HepG2 (cell line): ENCODE results near the gene PATL2.

Experiments
- ESRRA ChIP-seq: sonication (generic); formaldehyde crosslinking; IDR thresholded peaks from 2 replicates; pipeline ENCODE4 v1.5.1; 2020; ENCODE audit warnings: mild to moderate bottlenecking, low read depth, missing genetic modification reagents
- JUNB ChIP-seq: sonication (generic); formaldehyde crosslinking; IDR thresholded peaks from 2 replicates; pipeline ENCODE4 v1.8.0; 2022; ENCODE audit warnings: missing genetic modification reagents, mild to moderate bottlenecking, borderline replicate concordance
- POLR2A ChIP-seq, 2 experiments: IDR thresholded peaks; 2 replicates each; pipeline ENCODE4 v1.6.1; 2011; ENCODE audit warnings: low read depth in 2 of 2, low read length in 2 of 2, mild to moderate bottlenecking in 1 of 2, moderate library complexity in 1 of 2; ENCODE audit not compliant: insufficient read depth in 1 of 2
- RXRA ChIP-seq: sonication (generic); formaldehyde crosslinking; IDR thresholded peaks from 2 replicates; pipeline ENCODE4 v1.5.1; 2020; ENCODE audit warnings: missing genetic modification reagents
- SETDB1 ChIP-seq: sonication (generic); formaldehyde crosslinking; IDR thresholded peaks from 2 replicates; pipeline ENCODE4 v1.5.1; 2020; ENCODE audit warnings: missing genetic modification reagents, mild to moderate bottlenecking, borderline replicate concordance
- SMC3 ChIP-seq: IDR thresholded peaks from 2 replicates; pipeline ENCODE4 v1.6.1; 2011; ENCODE audit warnings: low read length, improper control_type of control experiment
- ZBTB1 ChIP-seq: sonication (generic); formaldehyde crosslinking; IDR thresholded peaks from 2 replicates; pipeline ENCODE4 v1.4.0; 2020; ENCODE audit warnings: missing genetic modification reagents, borderline replicate concordance
- ZNF367 ChIP-seq: sonication (generic); formaldehyde crosslinking; IDR thresholded peaks from 2 replicates; pipeline ENCODE4 v1.4.0; 2020; ENCODE audit warnings: missing genetic modification reagents, borderline replicate concordance
- TF ChIP-seq, protein P1 (sequence below): IDR thresholded peaks from 2 replicates; pipeline ENCODE4 v1.6.1; 2016
- TF ChIP-seq, protein P2 (sequence below), 2 experiments: fragments of 450-650 bp in 1 of 2; sonication (generic) in 1 of 2; formaldehyde crosslinking in 1 of 2; IDR thresholded peaks; 2 replicates each; pipeline versions ENCODE4 v1.6.1 to v1.8.0; 2016 to 2022; ENCODE audit warnings: antibody characterized with exemption in 1 of 2, mild to moderate bottlenecking in 1 of 2, missing genetic modification reagents in 1 of 2
- TF ChIP-seq, protein P3 (sequence below): sonication (generic); formaldehyde crosslinking; IDR thresholded peaks from 2 replicates; pipeline ENCODE4 v1.4.0; 2020; ENCODE audit warnings: mild to moderate bottlenecking, low read depth, missing genetic modification reagents
- TF ChIP-seq, protein P4 (sequence below): sonication (generic); formaldehyde crosslinking; IDR thresholded peaks from 2 replicates; pipeline ENCODE4 v1.4.0; 2020; ENCODE audit warnings: missing genetic modification reagents

DNA sequence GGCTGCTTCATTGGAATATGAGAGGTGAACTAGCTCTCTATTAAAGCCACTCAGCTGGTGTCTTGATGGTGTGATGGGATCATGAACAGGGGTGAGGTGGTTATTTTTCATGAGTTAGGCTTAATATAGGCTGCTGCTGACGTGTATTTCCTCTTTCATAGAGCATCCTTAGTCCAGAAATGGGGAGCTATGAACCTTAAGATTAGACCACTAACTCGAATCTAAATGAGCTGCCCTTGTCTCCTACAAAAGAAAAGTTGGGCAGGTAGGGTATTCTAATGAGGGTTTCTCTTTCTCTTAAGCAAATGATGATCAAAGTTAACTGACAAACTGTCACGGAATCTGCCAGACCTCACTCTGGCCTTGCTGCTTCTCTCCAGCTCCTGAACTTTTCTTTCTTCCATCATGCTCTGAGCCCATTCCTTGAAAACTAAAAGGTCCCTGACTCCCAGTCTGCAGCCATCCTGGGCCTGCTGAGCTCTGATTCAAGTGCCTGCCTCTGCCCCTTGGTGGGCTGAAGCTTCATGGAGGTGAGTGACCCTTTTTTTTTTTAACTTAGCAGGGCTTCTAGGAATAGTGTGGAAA, 25.1 kb upstream of the PATL2 start, which contains the start of gene TRIM69:
- TF ChIP-seq, protein P1, sequence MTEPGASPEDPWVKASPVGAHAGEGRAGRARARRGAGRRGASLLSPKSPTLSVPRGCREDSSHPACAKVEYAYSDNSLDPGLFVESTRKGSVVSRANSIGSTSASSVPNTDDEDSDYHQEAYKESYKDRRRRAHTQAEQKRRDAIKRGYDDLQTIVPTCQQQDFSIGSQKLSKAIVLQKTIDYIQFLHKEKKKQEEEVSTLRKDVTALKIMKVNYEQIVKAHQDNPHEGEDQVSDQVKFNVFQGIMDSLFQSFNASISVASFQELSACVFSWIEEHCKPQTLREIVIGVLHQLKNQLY (CRISPR knock-in tag): no peak
- TF ChIP-seq, protein P2, sequence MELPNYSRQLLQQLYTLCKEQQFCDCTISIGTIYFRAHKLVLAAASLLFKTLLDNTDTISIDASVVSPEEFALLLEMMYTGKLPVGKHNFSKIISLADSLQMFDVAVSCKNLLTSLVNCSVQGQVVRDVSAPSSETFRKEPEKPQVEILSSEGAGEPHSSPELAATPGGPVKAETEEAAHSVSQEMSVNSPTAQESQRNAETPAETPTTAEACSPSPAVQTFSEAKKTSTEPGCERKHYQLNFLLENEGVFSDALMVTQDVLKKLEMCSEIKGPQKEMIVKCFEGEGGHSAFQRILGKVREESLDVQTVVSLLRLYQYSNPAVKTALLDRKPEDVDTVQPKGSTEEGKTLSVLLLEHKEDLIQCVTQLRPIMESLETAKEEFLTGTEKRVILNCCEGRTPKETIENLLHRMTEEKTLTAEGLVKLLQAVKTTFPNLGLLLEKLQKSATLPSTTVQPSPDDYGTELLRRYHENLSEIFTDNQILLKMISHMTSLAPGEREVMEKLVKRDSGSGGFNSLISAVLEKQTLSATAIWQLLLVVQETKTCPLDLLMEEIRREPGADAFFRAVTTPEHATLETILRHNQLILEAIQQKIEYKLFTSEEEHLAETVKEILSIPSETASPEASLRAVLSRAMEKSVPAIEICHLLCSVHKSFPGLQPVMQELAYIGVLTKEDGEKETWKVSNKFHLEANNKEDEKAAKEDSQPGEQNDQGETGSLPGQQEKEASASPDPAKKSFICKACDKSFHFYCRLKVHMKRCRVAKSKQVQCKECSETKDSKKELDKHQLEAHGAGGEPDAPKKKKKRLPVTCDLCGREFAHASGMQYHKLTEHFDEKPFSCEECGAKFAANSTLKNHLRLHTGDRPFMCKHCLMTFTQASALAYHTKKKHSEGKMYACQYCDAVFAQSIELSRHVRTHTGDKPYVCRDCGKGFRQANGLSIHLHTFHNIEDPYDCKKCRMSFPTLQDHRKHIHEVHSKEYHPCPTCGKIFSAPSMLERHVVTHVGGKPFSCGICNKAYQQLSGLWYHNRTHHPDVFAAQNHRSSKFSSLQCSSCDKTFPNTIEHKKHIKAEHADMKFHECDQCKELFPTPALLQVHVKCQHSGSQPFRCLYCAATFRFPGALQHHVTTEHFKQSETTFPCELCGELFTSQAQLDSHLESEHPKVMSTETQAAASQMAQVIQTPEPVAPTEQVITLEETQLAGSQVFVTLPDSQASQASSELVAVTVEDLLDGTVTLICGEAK (IDR thresholded peaks at IDR 0.05): no peak
- TF ChIP-seq, protein P2 (CRISPR knock-in tag; IDR thresholded peaks at IDR 0.05): no peak
- TF ChIP-seq ZNF367 (no peak), ESRRA (CRISPR knock-in tag) (no peak), SMC3 (no peak), POLR2A (IDR thresholded peaks at IDR 0.05; ENCODE audit: insufficient read depth in 1 of 2, low read depth in 2 of 2, low read length in 2 of 2) (no peak), JUNB (no peak), SETDB1 (CRISPR knock-in tag) (no peak), RXRA (CRISPR knock-in tag) (no peak), ZBTB1 (no peak)
- TF ChIP-seq, protein P3, sequence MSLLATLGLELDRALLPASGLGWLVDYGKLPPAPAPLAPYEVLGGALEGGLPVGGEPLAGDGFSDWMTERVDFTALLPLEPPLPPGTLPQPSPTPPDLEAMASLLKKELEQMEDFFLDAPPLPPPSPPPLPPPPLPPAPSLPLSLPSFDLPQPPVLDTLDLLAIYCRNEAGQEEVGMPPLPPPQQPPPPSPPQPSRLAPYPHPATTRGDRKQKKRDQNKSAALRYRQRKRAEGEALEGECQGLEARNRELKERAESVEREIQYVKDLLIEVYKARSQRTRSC (CRISPR knock-in tag): no peak
- TF ChIP-seq, protein P4, sequence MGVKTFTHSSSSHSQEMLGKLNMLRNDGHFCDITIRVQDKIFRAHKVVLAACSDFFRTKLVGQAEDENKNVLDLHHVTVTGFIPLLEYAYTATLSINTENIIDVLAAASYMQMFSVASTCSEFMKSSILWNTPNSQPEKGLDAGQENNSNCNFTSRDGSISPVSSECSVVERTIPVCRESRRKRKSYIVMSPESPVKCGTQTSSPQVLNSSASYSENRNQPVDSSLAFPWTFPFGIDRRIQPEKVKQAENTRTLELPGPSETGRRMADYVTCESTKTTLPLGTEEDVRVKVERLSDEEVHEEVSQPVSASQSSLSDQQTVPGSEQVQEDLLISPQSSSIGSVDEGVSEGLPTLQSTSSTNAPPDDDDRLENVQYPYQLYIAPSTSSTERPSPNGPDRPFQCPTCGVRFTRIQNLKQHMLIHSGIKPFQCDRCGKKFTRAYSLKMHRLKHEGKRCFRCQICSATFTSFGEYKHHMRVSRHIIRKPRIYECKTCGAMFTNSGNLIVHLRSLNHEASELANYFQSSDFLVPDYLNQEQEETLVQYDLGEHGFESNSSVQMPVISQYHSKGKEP (CRISPR knock-in tag): no peak
